Stimulated activated CD8-positive, alpha-beta memory T cell treated with anti-CD3 and anti-CD28 coated beads, Interleukin-4, amount 100 ng/mL, for 4 hours (primary cell): ENCODE data around the gene TUBB4B.

Source experiments
- DNase-seq, 2 donors: peaks; one replicate each; pipeline ENCODE4 v3.0.0-alpha.2; 2020; ENCODE audit warnings: low read depth in 2 of 2, low spot score in 1 of 2

Gene TUBB4B

DNA sequence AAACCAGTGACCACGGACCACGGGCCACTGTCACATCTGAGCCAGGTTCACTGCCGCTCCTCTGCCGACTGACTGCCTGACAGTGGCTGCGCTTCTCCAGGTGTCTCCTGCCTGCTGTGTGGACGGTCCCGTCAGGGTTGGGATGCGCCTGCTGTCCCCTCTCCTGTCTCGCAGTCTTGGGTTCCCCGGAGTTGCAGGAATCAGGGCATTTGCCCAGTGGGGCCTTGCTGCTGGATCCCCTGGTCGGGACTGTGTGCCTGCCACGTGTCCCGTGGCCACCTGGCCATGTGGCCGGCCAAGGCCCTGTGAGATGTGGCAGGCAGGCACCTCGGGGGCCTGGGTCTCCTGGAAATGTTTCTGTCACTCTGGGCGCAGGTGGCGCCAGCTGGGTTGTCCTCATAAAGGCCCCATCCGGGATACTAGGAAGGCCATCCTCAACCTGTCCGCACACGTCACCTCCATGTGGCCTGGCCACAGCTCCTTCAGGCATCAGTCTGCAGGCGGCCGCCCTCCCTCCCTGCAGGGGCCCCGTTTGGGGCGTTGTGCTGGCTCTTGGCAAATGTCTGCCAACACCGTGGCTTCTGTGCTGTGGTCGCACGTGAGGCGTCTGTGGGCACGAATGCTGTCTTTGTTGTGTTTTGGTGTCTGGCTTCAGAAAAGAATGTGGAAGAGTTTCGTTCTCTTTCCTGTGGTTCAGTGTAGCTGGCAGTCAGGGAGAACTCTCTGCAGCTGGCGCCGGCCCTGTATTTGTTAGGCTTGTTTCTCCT is 30.0 kb downstream of the TUBB4B start:
- no peak for DNase-seq

DNA sequence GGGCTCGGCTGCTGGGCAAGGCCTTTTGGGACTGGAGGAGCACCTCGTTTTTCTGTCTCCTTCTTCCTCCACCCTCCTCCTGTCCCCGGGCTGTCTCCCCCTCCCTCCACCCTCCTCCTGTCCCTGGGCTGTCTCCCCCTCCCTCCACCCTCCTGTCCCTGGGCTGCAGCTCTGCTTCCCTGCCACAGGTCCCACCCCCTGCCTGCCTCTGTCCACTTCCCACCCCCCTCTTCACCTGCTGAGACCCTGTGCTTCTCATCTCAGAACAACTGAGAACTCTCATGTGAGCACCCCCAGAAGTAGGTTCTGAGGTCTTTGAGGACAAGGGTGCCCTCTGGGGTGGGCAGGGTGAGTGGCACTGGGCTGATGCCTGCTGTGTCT is 30.6 kb downstream of the TUBB4B start:
- DNase-seq: no peak

DNA sequence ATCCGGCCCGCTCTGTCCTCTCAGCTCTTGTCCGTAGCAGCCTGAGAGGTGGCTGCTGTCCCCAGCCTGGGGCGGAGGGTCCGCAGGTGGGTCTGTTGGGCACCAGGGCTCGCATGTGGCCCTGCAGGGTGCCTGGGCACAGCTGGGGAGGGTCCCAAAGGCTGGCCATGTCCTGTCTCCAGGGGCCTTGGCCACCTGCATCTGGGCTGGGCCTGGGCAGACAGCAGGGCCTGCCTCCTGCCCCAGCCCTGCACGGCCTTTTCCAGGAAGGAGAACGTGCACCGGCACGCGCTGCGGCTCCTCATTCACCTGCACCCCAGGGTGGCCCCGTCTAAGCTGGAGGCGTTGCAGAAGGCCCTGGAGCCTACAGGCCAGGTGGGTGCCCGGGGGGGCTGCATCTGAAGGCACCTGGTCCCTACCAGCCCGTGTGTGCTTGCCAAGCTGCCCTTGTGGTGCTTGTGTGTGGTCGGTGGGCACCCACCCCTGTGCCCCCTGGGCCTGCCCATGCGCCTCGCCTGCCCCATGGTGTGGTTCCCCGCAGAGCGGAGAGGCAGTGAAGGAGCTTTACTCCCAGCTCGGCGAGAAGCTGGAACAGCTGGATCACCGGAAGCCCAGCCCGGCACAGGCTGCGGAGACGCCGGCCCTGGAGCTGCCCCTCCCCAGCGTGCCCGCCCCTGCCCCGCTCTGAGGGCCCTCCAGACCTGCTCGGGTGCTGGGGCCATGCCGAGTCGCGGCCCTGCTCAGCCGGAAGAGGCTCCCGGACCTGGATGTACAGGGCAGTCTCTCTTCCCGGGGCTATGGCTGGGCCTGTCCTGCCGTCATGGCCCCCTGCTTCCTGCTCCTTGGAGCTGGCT is 31.4 kb downstream of the TUBB4B start:
- no peak for DNase-seq

DNA sequence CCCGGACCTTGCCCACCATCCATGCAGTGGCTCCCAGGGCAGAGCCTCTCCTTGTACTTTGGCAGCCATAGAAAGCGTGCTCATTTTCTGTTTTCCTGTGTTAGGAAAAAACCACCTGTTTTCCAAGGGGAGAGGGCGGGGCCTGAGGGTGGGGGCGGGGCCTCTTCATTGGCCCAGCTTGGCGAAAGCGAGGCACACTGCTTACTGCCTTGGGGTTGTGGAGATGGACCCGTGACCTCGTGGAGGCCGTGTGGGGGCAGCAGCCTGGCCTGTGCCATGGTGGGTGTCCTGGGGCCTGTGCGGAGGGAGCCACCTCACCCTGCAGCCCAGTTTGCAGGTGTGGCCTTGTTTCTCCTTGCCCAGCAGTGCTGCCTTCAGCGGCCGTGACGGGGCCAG is 32.0 kb downstream of the TUBB4B start:
- no peak for DNase-seq

DNA sequence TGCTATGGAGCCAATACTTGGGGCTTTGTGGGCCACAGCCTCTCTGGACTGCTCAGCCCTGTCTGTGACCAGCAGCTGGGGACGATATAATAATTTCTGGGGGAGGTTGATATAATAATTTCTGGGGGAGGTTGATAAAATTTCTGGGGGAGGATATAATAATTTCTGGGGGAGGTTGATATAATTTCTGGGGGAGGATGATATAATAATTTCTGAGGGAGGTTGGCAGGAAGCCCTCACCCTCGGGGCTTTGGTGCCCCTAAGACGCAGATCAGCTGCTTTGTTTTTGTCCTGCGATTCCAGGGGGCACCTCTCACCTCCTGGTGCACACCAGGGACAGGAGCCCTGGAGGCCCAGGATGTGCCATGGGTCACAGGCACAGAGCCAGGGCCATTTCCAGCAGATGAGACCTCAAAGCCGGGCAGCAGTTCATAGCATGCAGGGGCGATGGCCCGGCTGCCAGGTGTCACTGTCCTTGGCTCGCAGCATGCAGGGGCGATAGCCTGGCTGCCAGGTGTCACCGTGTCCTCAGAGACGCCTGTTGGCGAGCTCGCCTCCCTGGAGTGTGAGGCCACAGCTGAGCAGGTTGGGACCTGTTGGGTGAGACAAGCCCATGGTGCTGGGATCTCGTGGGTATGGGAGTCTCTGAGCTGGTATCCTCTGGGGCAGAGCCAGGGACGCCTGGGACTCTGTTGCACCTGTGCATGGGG is 32.7 kb downstream of the TUBB4B start:
- DNase-seq: no peak

DNA sequence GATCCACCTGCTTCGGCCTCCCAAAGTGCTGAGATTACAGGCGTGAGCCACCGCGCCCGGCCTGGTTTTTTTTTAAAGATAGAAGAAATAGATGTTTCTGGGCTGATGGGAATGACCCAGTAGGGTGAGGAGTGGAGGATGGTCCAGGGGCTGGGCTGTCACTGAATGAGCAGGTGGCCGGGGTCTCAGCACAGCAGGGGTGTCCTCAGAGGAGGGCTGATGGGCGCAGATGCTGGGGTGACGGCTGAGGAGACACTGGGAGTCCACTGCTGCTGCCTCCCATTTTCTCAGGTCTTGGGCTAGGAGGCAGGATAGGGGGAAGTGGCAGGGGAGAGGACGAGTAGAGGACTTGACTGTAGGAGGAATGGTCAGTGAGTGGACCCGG is 34.1 kb downstream of the TUBB4B start:
- DNase-seq: no peak

DNA sequence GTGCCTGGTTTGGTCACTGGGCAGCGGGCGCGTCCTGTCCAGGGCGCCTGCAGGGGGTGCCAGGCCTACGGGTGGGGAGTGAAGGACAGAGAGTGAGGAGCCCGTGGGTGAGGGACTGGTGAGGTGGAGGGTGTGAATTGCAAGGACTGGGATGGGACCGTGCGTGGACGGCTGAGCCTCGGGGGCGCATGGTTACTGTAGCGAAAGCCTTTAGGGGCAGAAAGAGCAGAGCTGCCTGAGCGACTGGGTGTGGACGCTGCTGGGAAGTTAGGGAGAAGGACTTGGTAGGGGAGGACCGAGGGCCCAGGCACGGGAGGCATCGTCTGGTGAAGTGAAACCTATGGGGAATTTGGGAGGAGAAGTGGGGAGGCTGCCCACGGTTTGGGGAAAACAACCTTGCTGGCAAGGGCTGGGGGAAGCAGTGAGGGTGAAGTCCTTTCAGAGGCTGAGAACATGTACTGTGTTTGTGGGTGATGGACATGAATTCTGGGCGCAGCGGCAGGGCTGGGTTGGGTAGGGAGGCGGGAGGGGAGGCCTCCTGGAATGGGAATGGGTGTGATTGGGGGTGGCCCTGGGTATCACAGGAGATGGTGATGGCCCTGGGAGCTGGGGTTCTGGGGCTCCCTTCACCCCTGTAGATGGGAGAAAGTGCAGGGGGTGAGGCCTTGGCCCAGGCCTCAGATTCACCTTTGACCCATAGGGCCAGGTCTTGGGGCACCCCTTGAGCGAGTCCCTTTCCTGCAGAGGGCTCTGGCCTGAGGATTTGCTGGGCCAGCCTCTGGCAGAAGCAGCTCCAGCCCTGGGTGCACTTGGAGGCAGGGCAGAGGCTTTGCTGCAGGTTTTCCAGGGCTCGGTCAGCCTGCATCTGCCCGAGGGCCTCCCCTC is 34.7 kb downstream of the TUBB4B start:
- no peak for DNase-seq

DNA sequence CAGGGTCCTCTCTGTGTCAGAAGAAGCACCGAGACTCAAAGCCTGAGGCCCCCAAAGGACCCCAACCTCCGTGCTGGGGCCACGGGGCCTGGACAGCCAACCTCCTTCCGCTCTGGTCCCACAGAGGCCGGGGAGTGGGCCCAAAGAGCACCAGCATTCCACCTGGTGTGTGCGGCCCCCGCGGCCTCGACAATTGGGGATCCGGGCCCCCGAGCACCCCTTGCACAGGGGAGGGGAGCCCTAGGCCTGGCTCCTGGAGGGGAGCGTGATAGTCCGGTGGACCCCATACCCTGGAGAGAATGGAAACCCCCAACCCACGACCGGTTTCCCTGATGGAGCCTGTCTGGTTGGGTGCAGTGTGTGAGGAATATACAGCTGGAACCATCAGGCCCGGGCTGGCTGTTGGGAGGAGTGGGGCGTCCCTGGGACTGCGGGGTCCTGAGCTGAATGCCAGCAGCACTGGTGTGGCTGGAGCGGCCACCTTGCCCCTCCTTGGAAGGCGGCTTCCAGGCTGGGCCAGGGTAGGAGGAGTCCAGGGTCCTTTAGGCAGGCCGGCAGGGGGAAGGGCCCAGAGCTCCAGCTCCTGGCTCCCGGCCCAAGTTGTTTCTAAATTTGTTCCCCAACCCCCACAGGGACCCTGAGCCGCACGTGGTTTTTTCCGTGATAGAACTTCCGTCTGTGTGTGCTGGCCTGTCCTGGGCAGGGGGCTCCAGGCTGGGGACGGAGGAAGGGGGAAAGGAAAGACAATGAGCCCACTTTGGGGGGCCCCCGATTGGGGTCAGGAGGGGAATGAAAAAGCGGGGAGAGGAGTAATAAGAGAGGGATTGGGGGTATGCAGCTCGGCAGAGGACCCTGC is 35.6 kb downstream of the TUBB4B start:
- DNase-seq: no peak

DNA sequence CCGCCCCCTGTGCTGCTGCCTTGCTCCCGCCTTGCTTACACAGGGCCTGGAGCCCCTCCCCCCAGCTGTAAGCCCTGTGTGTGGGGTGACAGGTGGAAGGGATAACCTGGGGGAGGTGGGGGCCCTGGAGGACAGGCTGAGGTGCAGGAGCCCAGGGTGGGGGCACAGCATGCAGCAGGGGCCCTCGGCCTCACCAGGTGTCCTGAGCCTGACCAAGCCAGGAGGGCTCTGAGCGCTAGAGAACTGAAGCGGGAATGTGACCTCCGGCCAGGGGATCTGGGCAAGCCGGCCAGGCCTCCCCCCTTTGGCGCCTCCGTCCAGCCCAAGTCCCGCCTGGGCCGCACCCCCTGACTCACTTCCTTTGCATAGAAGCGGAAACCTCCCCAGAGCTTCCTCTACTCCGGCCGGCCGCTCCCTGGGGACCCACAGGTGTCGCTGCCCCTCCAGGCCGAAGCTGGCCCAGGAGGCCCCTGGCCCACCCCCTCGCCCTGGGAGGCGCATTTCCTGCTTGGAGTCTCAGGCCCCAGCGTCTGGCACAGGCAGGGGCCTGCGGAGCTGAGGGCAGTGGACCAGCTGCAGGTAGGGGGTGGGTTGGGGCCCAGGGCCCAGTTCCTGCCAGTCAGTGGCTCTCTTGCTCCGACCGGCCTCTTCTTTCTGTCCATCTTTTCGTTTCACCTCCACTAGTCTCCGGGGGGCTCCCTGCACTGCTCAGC is 36.4 kb downstream of the TUBB4B start, which contains the start of gene TOR4A:
TOR4A (plus strand) TSS at position 398 of the 713 bp plus-strand sequence. CDS start 964 bp downstream, outside the sequence.
- no peak for DNase-seq

DNA sequence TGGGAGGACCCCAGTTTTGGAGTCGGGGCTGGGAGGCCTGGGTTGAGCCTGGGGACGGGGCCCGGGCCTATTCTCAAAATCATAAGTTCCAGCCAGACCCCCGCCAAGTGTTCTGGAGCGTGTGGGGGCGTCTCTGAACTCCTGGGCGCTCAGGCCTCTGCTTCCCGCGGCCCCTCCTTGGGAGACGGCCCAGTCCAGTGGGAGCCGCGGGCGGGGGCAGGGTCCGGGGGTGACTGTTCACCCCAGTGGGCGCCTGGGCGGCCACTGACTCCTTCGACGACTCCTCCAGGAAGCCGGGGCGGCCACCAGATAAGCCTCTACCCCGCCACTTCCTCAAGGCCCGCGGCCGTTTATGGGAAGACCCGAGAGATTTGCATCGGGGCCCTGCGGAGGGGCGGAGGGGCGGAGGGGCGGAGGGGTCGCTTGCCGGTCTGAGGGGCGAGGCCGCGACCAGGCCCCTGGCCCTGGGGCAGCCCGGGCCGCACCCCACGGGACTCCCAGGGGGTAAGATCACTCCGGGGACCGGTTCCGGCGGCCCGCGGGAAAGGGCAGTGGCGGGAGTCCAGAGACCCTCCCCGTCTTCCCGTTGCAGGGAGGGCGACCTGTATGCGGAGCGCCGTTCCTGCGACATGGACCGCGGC is 37.1 kb downstream of the TUBB4B start:
- no peak for DNase-seq

DNA sequence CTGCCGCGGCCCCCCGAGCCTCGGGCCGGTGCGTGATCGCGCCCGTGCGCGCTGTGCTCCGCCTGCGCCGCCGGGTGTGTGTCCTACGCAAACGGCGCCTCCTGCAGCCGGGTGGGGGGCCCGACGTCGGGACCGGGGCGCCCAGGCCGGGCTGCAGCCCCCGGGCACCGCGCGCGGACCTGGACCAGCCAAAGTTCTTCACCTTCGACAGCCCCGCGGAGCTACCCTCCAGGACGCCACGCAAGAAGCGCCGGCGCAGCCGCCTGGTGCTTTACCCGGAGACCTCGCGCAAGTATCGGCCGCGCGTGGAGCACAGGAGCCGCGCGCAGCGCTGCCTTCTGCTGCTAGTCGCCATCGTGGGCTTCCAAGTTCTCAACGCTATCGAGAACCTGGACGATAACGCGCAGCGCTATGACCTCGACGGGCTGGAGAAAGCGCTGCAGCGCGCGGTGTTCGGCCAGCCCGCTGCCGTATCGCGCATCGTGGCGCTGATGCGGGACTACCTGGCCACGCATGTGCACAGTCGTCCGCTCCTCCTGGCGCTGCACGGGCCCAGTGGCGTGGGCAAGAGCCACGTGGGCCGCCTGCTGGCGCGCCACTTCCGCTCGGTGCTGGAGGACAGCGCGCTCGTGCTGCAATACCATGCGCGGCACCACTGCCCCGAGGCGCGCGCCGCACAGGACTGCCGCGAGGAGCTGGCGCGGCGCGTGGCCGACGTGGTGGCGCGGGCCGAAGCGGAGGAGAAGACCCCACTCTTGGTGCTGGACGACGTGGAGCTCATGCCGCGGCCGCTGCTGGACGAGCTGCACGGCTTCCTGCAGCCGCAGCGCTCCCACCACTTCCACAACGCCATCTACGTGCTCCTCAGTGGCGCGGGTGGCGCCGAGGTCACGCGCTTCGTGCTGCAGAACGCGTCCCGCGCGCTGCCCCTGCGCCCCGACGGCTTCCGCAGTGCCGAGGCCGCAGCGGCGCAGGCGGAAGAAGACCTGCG is 37.9 kb downstream of the TUBB4B start:
- no peak for DNase-seq

DNA sequence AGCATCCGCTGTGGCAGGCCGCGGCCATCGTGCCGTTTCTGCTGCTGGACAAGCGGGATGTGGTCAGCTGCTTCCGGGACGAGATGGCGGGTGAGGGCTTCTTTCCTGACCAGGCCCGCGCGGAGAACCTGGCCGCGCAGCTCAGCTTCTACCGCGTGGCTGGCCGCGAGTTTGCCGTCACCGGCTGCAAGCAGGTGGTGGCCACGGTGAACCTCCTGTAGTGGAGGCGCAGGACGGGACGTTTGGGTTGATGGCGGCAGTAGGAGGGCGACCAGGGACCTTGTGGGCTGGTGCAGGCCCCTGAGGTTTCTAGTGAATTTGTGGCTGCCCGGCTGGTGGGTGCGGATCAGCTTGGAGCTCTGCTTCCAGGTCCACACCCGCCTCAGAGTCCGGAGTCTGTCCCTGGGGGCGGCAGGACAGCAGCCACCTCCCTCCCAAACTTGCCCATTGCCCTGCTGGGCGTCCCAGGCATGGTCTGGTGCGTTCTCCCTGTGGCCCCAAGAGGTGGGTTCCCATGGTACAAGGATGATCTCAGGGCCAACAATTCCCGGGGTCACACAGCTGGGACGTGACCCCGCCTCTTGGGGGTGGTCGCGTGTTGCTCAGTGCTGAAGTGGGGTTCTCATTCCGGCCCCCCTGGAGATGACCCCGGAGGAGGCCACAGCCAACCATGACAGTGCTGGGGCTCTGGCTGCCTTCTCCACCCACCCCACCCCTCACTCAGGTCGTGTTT is 38.8 kb downstream of the TUBB4B start:
- DNase-seq: no peak

DNA sequence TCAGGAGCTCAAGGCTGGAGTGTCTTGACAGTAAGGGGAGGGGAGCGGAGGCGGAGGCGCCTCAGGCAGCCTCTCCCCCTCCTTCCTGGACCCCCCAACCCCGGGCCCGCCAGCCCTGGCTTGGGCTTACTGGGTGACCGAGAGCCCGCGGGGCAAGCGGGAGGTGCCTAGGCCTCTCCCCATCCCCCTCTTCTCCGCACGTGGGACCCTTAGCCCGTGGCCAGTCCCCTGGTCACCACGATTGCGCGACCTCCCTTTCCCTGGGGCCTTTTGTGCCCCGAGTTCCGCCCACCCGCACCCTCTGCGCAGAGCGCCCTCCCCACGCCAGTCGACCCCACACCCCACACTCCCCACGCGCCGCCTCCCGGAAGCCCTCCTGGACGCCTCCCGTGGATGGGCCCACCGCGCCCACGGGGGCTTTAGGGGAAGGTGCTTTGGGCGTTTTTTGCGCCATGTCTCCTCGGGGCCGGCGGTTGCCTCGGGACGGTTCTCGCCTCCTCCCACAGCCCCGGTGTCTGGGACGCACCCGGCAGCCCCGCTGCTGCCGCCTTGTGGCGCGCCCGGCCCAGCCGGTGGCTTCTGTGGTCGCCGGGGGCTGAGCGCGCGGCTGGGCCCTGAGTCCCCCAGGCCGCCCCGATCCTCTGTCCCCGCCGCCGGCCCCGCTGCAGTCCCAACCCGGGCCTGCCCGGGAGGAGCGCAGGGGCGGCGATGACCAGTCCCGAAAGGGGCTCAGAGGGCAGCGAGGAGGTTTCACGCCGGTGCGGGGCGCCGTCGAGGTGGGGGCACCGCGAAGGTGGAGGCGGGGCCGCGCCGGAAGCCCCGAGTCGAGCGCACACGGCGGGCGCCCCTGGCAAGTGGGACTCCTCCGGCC is 39.6 kb downstream of the TUBB4B start:
- no peak for DNase-seq

DNA sequence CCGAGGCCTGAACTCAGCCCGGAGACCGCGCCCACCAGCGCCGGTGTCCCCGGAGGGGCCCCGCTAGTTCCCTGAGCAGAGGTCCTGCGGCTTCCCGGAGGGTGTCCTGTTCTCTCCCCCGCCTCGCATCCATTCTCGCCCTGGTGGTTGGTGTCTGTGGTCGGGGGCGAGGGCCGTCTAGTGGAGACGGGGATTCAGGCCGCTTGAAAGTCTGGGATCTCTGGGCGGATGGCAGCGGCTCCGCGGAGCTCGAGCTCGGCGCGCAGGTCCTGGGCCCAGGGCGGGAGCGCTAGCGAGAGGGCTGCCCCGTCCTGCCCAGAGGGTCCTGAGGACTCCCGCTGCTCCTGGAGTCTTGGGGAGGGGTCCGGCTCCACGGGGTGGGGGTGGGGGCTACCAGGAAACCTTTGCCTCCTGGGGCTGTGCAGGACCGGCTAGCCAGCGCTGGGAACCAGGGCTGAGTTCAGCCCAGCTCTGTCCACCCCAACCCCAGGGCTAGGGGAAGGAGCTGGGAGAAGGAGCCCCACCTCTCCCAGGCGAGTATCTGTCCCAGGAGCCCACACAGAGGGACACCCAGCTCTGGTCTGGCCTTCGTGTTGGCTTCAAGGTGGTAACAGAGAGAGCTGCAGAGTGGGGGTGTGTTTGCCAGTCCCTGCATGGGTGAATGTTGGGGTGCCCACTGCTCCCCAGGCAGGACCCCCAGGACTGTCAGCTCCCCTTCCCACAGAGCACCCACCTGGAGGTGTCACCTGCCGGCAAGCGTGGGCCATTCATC is 40.4 kb downstream of the TUBB4B start:
- DNase-seq: no peak

DNA sequence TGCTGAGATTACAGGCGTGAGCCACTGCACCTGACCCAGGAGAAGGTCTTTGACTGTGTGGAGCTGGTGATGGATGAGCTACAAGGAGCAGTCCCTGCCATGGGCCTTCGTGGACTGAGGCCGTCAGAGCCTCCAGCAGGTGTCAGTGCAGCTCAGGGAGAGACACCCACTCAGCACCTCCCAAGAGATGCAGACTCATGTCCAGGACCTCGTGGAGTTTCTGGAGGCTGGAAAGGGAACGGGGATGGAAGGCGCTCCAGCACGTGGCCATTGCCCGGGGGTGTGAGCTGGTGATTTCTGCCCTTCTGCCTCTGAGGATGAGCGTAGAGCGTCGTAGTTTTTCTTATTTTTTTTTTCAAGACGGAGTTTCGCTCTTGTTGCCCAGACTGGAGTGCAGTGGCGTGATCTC is 45.9 kb downstream of the TUBB4B start:
- DNase-seq: no peak
